ENCODE measurements around the gene ACOT6.
"Not testable (repeated sequence)": the region's sequence is repeated elsewhere in the genome, so short reads cannot be mapped to it uniquely, and the experiment has no call there.

The ACOT6 gene

DNA sequence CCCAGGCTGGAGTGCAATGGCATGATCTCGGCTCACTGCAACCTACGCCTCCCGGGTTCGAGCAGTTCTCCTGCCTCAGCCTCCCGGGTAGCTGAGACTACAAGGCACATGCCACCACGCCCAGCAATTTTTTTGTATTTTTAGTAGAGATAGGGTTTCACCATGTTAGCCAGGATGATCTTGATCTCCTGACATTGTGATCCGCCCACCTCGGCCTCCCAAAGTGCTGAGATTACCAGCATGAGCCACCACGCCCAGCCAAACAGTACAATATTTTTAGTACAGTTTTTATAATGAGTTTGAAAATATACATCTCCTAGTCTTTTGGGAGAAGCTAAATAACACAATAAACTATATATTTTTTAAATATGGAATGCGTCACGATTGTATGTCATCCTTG lies 46.9 kb downstream of the ACOT6 start:
- DNase-seq, result not testable (repeated sequence)

DNA sequence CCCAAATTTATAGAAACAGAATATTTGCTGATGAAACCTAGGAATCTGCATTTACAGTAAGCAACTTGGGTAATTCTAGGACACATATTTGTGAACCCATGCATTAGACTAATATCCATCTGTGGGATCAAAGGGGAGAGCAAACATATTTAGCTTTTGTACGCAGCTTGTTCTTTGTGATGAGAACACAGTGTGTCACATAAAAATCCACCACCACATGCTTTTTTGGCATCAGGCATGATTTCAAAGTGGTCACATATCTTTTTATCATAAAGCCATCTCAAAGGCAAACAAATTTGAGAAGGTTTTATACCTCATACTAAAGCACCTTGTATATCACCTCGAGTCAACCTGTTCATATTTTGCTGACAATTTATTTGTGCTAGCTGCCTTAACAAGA lies 48.2 kb downstream of the ACOT6 start:
- DNase-seq, result no peak

DNA sequence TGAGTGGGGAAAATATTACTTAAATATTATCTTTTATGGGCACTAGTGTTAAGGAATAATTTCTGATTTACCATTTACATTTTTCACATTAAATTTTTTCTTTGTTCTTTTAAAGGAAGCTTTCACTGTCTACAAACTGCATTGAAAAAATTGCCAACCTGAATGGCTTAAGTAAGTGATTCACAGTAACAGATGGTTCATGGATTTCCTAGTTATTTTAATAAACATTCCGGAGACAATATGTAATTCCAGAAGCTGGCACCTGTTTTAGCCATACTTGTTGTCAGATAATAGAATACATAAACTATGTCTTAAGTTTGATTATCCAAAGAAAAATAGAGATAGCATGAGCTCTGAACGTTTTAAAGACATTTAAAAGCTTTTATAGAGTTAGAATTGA lies 49.6 kb downstream of the ACOT6 start:
- no peak for DNase-seq

DNA sequence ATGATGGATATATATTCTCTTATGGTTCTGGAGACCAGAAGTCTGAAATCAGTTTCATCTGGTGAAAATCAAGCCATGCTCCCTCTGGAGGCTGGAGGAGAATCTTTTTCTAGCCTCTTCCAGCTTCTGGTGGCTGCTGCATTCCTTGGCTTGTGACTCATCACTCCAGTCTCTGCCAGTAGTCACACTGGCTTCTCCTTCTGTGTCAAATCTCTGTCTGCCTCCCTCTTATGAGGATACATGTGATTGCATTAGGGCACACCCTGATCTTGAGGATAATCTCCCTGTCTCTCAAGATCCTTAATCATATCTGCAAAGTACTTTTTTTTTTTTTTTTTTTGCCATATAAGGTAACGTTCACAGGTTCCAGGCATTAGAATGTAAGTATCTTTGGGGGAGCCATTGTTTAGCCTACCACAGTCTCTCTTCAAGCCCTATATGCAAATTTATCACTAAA lies 50.2 kb downstream of the ACOT6 start:
- DNase-seq, result no peak

DNA sequence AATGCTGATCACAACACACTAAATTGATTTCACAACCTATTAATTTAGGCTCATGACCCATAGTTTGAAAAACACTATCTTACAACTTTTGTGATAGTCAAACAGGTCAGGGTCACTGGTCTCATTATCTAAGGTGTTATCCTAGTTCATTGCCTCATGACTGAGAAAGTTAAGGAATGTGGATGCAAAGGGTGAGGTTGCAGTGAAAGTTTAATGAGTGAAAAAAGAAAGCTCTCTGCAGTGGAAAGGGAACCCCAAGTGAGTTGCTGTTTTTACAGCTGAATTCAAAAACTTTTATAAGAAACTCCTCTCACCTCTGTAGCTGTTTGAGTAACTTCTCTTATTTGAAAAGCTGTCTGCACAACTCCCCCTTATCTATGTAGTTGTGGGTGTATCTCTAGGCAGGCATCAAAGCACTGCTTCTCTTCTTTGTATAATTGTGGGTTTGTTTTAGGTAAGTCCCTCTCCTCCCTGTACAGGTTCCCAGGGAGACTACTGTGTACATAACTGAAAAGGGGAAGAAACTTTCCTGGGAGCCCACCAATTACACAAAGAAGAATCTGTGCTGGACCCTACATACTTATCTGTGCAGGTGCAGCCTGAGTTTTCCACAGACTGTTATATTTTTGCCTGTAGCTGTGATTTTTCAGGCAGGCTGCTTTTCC lies 51.4 kb downstream of the ACOT6 start:
- DNase-seq, result no peak

DNA sequence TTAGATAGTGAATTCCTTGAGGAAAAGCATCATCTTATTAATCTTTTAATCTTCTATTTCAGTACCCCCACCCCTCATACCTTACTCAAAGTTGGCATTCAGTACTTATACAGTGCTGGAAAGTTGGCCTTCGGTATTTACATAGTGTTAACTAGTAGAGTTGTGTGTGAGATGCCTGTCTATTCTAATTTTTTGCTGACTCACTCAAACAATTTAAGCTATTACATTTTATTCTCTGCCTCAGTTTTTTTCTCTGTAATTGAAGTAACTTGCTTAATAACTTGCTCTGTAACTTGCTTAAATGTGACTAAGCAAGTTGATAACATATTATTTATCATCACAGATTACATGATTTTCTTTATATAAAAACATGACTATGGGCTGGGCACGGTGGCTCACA lies 52.8 kb downstream of the ACOT6 start:
- no peak for DNase-seq

DNA sequence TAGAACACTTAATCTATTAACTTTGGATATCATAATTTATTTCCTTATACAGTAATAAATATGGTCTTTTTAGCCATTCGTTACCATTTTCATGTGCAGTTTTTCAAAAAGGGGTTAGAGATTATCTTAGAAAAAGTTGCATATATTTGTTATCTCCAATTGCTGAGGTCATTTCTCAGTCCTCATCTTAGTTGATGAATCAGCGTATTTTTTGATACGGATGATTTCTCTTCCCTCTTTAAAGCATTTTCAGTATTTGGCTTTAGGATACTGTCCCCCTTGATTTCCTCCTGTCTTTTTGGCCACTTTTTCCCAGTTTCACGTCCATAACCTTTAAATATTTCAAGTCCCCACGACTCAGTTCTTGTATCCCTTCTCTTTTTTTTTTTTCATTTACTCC lies 54.3 kb downstream of the ACOT6 start:
- DNase-seq, result no peak

DNA sequence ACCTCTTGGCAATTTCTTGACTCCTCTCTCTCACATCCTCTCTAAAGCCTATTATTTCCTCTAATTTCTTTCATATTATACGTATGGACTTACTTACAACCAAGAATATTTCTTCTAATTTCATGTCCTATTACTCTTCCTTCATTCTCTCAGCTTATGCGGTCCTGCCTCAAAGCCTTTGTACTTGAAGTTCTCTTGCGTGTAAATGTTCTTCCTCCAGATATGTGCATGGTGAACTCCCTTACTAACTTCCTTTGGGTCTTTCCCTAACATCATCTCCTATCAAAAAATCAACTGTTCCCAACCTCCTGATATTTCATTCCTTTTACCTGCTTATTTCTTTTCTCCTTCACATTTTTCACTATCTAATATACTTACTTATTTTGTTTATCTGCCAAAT lies 55.5 kb downstream of the ACOT6 start:
- no peak for DNase-seq
